Activated naive CD4-positive, alpha-beta T cell treated with anti-CD3 and anti-CD28 coated beads for 36 hours (primary cell): Measurements from ENCODE around the gene DENND1B. TPM values are rescaled to one million over a fixed set of nuclear protein-coding genes. Genes with fewer than 3 reads are reported as not detected.

Source experiments
- CTCF ChIA-PET: fragments of 350-600 bp; sonication (Branson Sonifier 250); formaldehyde crosslinking; loops from one replicate; lab custom pipeline; 2021; ENCODE audit warnings: antibody characterized with exemption; lab: Charles Lee
- DNase-seq: peaks from one replicate; pipeline ENCODE4 v3.0.0-alpha.2; 2020
- H3K27ac Mint-ChIP-seq: one replicate; pipeline ENCODE4 v1.8.0; 2021; ENCODE audit warnings: mild to moderate bottlenecking, mixed read lengths
- H3K27me3 Mint-ChIP-seq: one replicate; pipeline ENCODE4 v1.8.0; 2021; ENCODE audit warnings: low read depth, mixed read lengths
- H3K36me3 Mint-ChIP-seq: one replicate; pipeline ENCODE4 v1.8.0; 2021; ENCODE audit warnings: low read depth, mixed read lengths
- H3K4me1 Mint-ChIP-seq: one replicate; pipeline ENCODE4 v1.8.0; 2021; ENCODE audit warnings: low read depth, mixed read lengths
- H3K4me3 Mint-ChIP-seq: one replicate; pipeline ENCODE4 v1.8.0; 2021; ENCODE audit warnings: mild to moderate bottlenecking, moderate library complexity, mixed read lengths
- H3K9me3 Mint-ChIP-seq: one replicate; pipeline ENCODE4 v1.8.0; 2021; ENCODE audit warnings: mixed read lengths
- intact Hi-C: fragments of 100-400 bp; cut with micrococcal nuclease; formaldehyde crosslinking; loops from one replicate; pipeline ENCODE4 v1.15.1; 2023
- total RNA-seq, 2 experiments: library from RNA; stranded (reverse); gene quantifications; one replicate each; pipeline ENCODE4 v1.2.3, GENCODE V29; 2021

Gene DENND1B
- total RNA-seq, 2 experiments from 2014 or later = 8.9 to 9.7 TPM

DNA sequence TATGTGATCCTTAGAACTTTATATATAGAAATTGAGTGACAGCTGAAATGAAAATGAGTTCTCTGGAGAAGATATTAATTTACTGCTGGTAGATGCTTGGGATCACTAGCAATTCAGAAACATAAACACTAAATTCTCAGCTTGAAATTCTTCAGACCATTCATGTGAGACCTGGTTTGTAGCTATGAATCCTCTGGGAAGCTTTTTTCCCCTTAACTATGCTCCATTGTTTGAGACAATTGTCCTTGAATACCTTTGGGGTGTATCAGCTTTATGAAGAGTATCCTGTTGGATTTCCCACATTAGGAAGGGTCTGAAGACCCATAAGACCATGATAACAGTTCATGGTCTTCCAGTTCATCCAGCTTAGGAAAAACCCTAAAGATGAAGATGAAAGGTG, 4.6 kb upstream of the DENND1B start:
- H3K4me3 Mint-ChIP-seq = no peak overlapping the region
- no peak for DNase-seq
- intact Hi-C loops = loop anchor here (5.0 to 10.0 kb wide), 5 partner anchors 388 to 1527 kb away; partner anchors contain the start of gene ASPM
- peaks cover 35% of the 10 kb centered on the region for H3K4me1 Mint-ChIP-seq
- H3K27me3 Mint-ChIP-seq = no peaks in the 10 kb centered on the region
- CTCF ChIA-PET = interaction anchor here (0.6 to 0.7 kb wide), 3 partner anchors 180 to 1128 kb away, joined by 3 to 5 read pairs (median 4); no protein-coding TSS in a partner anchor
- H3K9me3 Mint-ChIP-seq = no peaks in the 10 kb centered on the region
- no peak overlapping the region for H3K27ac Mint-ChIP-seq
- H3K36me3 Mint-ChIP-seq = no peaks in the 10 kb centered on the region

GRCh38 chr1:197778366-197778945, 3.2 kb upstream of the DENND1B start:
- CTCF ChIA-PET = no interaction called here
- peaks cover 43% of the 10 kb centered on the region for H3K4me1 Mint-ChIP-seq

GRCh38 chr1:197776351-197777105, 1.2 kb upstream of the DENND1B start:
- Mint-ChIP-seq H3K9me3 (no peaks in the 10 kb centered on the region), H3K36me3 (no peaks in the 10 kb centered on the region), H3K4me3 (peak overlapping the region; percentile 74), H3K27ac (peak overlapping the region; percentile 99), H3K27me3 (no peaks in the 10 kb centered on the region), H3K4me1 (peaks cover 62% of the 10 kb centered on the region)
- DNase-seq = peak; percentile 61
- intact Hi-C loops = loop anchor here (1.0 to 10.0 kb wide), 17 partner anchors 93 to 1531 kb away; partner anchors contain the start of genes ASPM, C1orf53, LHX9 and NEK7
- CTCF ChIA-PET = interaction anchor here (0.5 to 2.5 kb wide), 6 partner anchors 53 to 255 kb away, joined by 3 to 13 read pairs (median 3); no protein-coding TSS in a partner anchor

More at GRCh38 chr1:197778366-197778945, 3.2 kb upstream of the DENND1B start:
- Mint-ChIP-seq H3K27ac (peak overlapping the region; percentile 18), H3K27me3 (no peaks in the 10 kb centered on the region), H3K4me3 (peak overlapping the region; percentile 34), H3K9me3 (no peaks in the 10 kb centered on the region), H3K36me3 (no peaks in the 10 kb centered on the region)
- no peak for DNase-seq
- intact Hi-C loops = loop anchor here (5.0 to 10.0 kb wide), 5 partner anchors 386 to 1529 kb away; partner anchors contain the start of gene ASPM

GRCh38 chr1:197774466-197775281, 606 bp downstream of the DENND1B start:
- H3K4me1 Mint-ChIP-seq = peaks cover 67% of the 10 kb centered on the region
- peak; percentile 59 for DNase-seq
- H3K27me3 Mint-ChIP-seq = no peaks in the 10 kb centered on the region
- peak overlapping the region; percentile 74 for H3K4me3 Mint-ChIP-seq
- CTCF ChIA-PET = interaction anchor here (0.6 to 1.4 kb wide), 3 partner anchors 14 to 389 kb away, joined by 3 to 4 read pairs (median 3); no protein-coding TSS in a partner anchor
- no peaks in the 10 kb centered on the region for H3K36me3 Mint-ChIP-seq
- peak overlapping the region; percentile 99 for H3K27ac Mint-ChIP-seq
- H3K9me3 Mint-ChIP-seq = no peaks in the 10 kb centered on the region
- intact Hi-C loops = loop anchor here (5.0 to 10.0 kb wide), 5 partner anchors 382 to 1533 kb away; partner anchors contain the start of gene ASPM

DNA sequence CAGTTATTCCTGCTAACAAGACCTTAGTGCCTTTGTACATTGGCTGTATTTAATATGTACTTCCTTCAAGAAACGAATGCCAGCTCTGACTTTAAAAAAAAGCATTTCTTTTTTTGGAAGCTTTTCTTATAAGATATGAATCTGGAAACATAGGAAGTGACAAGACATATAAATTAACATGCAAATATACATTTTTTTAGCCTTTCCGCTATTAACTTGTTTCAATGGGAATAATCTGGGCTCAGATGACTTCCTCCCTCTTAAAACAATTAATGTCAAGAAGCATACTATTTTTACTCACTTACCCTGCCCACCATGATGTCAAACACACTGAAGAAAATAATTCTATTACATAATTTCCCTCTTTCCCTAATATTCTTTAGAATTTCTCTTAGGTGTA, 1.4 kb downstream of the DENND1B start:
- H3K4me1 Mint-ChIP-seq = peaks cover 65% of the 10 kb centered on the region
- DNase-seq = no peak
- intact Hi-C loops = loop anchor here (10.0 kb wide), 1 partner anchor 911 kb away; no protein-coding TSS in a partner anchor
- peak overlapping the region; percentile 74 for H3K4me3 Mint-ChIP-seq
- no peaks in the 10 kb centered on the region for H3K36me3 Mint-ChIP-seq
- H3K9me3 Mint-ChIP-seq = no peaks in the 10 kb centered on the region
- no peaks in the 10 kb centered on the region for H3K27me3 Mint-ChIP-seq
- peak overlapping the region; percentile 71 for H3K27ac Mint-ChIP-seq
- CTCF ChIA-PET = interaction anchor here (0.6 kb wide), 2 partner anchors 13 to 388 kb away, joined by 3 to 4 read pairs; no protein-coding TSS in a partner anchor

- intact Hi-C loops = loop anchor here (1.0 to 10.0 kb wide), 2 partner anchors 10 to 913 kb away; no protein-coding TSS in a partner anchor
- CTCF ChIA-PET = interaction anchor here (1.0 to 1.5 kb wide), 2 partner anchors 9 to 12 kb away, joined by 3 read pairs; no protein-coding TSS in a partner anchor
- H3K4me1 Mint-ChIP-seq = peaks cover 65% of the 10 kb centered on the region
- no peak overlapping the region for H3K27ac Mint-ChIP-seq
- H3K4me3 Mint-ChIP-seq = no peak overlapping the region
- no peaks in the 10 kb centered on the region for H3K27me3 Mint-ChIP-seq
- no peaks in the 10 kb centered on the region for H3K9me3 Mint-ChIP-seq
- DNase-seq = no peak
- peaks cover 2% of the 10 kb centered on the region for H3K36me3 Mint-ChIP-seq
Observed at GRCh38 chr1:197771904-197772556, 3.2 kb downstream of the DENND1B start.

DNA sequence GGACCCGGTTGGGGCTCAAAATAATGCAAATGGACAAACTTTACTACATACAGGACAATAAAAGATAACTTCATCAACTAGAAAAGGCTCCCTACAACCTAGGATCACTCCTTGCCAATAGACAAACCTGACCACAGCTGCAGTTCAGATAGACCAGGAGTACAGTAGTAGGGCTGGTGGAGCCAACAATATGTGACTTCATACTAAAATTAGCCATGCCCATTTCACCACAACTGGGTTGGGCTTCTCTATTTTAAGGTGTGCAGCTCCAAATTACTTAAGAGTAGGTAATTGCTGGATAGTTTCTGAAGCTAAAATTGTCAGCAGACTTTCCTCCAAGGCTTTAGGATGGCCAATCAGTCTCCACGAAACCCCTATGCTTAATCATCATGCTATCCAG, 3.9 kb downstream of the DENND1B start:
- Mint-ChIP-seq H3K4me1 (peaks cover 65% of the 10 kb centered on the region), H3K36me3 (peaks cover 2% of the 10 kb centered on the region), H3K27me3 (no peaks in the 10 kb centered on the region), H3K9me3 (no peaks in the 10 kb centered on the region), H3K4me3 (no peak overlapping the region), H3K27ac (no peak overlapping the region)
- CTCF ChIA-PET = interaction anchor here (0.7 to 1.5 kb wide), 3 partner anchors 11 to 383 kb away, joined by 3 to 5 read pairs (median 3); no protein-coding TSS in a partner anchor
- intact Hi-C loops = loop anchor here (10.0 kb wide), 1 partner anchor 913 kb away; no protein-coding TSS in a partner anchor
- no peak for DNase-seq

GRCh38 chr1:197770243-197770642, 5.0 kb downstream of the DENND1B start:
- H3K4me1 Mint-ChIP-seq = peaks cover 64% of the 10 kb centered on the region
- peaks cover 5% of the 10 kb centered on the region for H3K36me3 Mint-ChIP-seq
- H3K27me3 Mint-ChIP-seq = no peaks in the 10 kb centered on the region
- H3K4me3 Mint-ChIP-seq = no peak overlapping the region
- DNase-seq = no peak
- H3K27ac Mint-ChIP-seq = no peak overlapping the region
- CTCF ChIA-PET = interaction anchor here (0.7 to 1.2 kb wide), 3 partner anchors 13 to 151 kb away, joined by 3 read pairs; no protein-coding TSS in a partner anchor
- intact Hi-C loops = loop anchor here (10.0 kb wide), 1 partner anchor 915 kb away; no protein-coding TSS in a partner anchor
- H3K9me3 Mint-ChIP-seq = no peaks in the 10 kb centered on the region

DNA sequence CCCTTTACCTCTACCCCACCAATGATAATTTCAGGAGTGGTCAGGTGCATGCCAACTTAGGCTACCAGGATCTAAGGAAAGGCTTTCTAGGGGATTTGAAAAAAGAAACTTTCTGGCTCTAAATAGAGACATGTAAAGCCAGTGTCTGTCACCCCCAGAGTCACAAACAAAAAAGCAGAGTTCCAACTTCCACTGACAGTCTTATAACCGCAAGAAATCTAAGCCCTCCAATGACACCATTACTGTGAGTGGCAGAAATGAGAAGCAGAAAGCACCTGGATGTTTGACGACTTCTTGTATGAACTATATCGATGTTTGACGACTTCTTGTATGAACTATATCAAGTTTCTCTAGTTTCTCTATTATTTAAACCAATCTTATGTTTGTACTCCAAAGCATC, 6.0 kb downstream of the DENND1B start:
- Mint-ChIP-seq H3K36me3 (peaks cover 5% of the 10 kb centered on the region), H3K27me3 (no peaks in the 10 kb centered on the region), H3K9me3 (no peaks in the 10 kb centered on the region), H3K4me1 (peaks cover 63% of the 10 kb centered on the region), H3K27ac (no peak overlapping the region), H3K4me3 (peak overlapping the region; percentile 4)
- no peak for DNase-seq
- intact Hi-C loops = no loop called here
- CTCF ChIA-PET = interaction anchor here (0.6 to 1.2 kb wide), 6 partner anchors 14 to 1395 kb away, joined by 3 to 5 read pairs (median 3); no protein-coding TSS in a partner anchor

DNA sequence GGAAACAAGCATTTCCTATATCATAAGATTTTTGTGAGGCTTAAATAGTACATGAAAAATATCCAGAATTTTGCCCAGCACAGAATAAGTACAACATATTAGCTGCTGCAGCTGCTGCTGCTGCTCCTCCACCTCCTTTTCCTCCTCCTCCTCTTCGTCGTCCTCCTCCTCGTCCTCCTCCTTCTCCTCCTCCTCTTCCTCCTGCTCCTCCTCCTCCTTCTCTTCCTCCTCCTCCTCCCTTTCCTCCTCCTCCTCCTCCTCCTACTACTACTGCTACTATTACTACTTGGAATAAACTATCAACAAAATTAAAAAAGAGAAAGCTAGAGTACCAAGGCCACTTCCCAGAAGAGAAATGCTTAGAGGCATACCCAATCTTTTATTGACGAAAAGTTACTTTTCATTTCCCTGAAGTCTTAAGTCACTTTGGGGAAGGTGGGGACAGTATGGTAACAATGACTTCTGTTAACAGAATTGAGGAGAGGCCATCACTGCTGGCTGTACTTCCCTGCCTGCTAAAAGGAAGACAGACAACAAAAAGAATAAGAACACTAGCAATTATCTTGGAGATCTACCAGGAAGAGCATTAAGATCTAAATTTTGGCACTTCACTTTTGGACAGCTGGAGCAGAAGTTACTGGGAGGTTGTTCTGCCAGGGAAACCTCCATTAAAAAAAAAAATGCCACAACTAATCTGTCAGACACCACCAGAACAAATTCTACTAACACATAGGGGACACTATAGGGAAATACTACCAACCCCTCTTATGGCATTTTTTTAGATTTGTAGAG, 7.1 kb downstream of the DENND1B start:
- no peak for DNase-seq
- intact Hi-C loops = no loop called here
- H3K36me3 Mint-ChIP-seq = peaks cover 5% of the 10 kb centered on the region
- no peaks in the 10 kb centered on the region for H3K9me3 Mint-ChIP-seq
- H3K27me3 Mint-ChIP-seq = no peaks in the 10 kb centered on the region
- H3K4me3 Mint-ChIP-seq = peak overlapping the region; percentile 46
- peak overlapping the region; percentile 3 for H3K27ac Mint-ChIP-seq
- CTCF ChIA-PET = interaction anchor here (0.7 kb wide), 3 partner anchors 102 to 821 kb away, joined by 3 to 5 read pairs (median 3); no protein-coding TSS in a partner anchor
- peaks cover 59% of the 10 kb centered on the region for H3K4me1 Mint-ChIP-seq
